ENCODE measurements around the gene GRB14. TPM values are rescaled to one million over a fixed set of nuclear protein-coding genes. Genes with fewer than 3 reads are reported as not detected.

GRB14 gene
- total and polyA plus RNA-seq, 2 of the 13 experiments (the other 11 are each of a cell fraction or from before 2014, with no cell fraction given): 4.6 to 5.8 TPM

- TF ChIP-seq ZNF609 (CRISPR knock-in tag; IDR thresholded peaks at IDR 0.05; ENCODE audit: borderline replicate concordance) (0 out of 2 replicates have a peak, but pooled peaks have one; percentile 8), TCF7 (IDR thresholded peaks at IDR 0.05; ENCODE audit: low read depth) (no peak), ZBTB14 (CRISPR knock-in tag; IDR thresholded peaks at IDR 0.05) (no peak), ZNF724P (CRISPR knock-in tag; IDR thresholded peaks at IDR 0.05; ENCODE audit: borderline replicate concordance) (0 out of 2 replicates have a peak, but pooled peaks have one; percentile 23), ZNF710 (CRISPR knock-in tag; IDR thresholded peaks at IDR 0.05; ENCODE audit: borderline replicate concordance) (no peak), HIVEP1 (CRISPR knock-in tag; IDR thresholded peaks at IDR 0.05) (0 out of 2 replicates have a peak, but pooled peaks have one; percentile 29), NCOA5 (CRISPR knock-in tag; IDR thresholded peaks at IDR 0.05) (no peak), BATF2 (CRISPR knock-in tag; IDR thresholded peaks at IDR 0.05) (no peak), NFE2 (CRISPR knock-in tag; IDR thresholded peaks at IDR 0.05) (no peak), ZNF44 (CRISPR knock-in tag; IDR thresholded peaks at IDR 0.05) (0 out of 2 replicates have a peak, but pooled peaks have one; percentile 51), ZBTB46 (CRISPR knock-in tag; IDR thresholded peaks at IDR 0.05; ENCODE audit: borderline replicate concordance) (no peak), RXRB (CRISPR knock-in tag; IDR thresholded peaks at IDR 0.05; ENCODE audit: borderline replicate concordance) (no peak), HDAC2 (CRISPR knock-in tag; IDR thresholded peaks at IDR 0.05) (peak; percentile 21; the same call in 1 of the 2 replicates), SMAD9 (CRISPR knock-in tag; IDR thresholded peaks at IDR 0.05) (no peak), ZMYM2 (CRISPR knock-in tag; IDR thresholded peaks at IDR 0.05) (no peak), ETV6 (CRISPR knock-in tag; conservative IDR thresholded peaks at IDR 0.05) (0 out of 2 replicates have a peak, but pooled peaks have one; percentile 36), IRX3 (CRISPR knock-in tag; IDR thresholded peaks at IDR 0.05; ENCODE audit: borderline replicate concordance, low read depth) (peak; percentile 86), HHEX (CRISPR knock-in tag; IDR thresholded peaks at IDR 0.05) (no peak)
Measured at GRCh38 chr2:164620873-164621763, at the start of gene GRB14 (continued).
